Ovary (tissue), 3 donors: ENCODE results near the gene PCSK5.

ENCODE experiments used
- POLR2A ChIP-seq: fragments of 450-650 bp; IDR thresholded peaks from one replicate; pipeline ENCODE4 v1.6.1; 2017; ENCODE audit warnings: antibody characterized with exemption, mild to moderate bottlenecking, moderate library complexity
- TF ChIP-seq, protein P1 (sequence below), 3 donors: fragments of 450-650 bp in 2 of 3; fragments of 200-600 bp in 1 of 3; IDR thresholded peaks; one replicate each; pipeline versions ENCODE4 v1.5.1 to v1.8.0; 2016 to 2022; ENCODE audit warnings: antibody characterized with exemption in 3 of 3, mild to moderate bottlenecking in 1 of 3
- donor health status: DM: no; HTN: no; CAD: no.

GRCh38 chr9:76192013-76192412, 301.5 kb downstream of the PCSK5 start:
- no peak for TF ChIP-seq POLR2A
- TF ChIP-seq, protein P1, sequence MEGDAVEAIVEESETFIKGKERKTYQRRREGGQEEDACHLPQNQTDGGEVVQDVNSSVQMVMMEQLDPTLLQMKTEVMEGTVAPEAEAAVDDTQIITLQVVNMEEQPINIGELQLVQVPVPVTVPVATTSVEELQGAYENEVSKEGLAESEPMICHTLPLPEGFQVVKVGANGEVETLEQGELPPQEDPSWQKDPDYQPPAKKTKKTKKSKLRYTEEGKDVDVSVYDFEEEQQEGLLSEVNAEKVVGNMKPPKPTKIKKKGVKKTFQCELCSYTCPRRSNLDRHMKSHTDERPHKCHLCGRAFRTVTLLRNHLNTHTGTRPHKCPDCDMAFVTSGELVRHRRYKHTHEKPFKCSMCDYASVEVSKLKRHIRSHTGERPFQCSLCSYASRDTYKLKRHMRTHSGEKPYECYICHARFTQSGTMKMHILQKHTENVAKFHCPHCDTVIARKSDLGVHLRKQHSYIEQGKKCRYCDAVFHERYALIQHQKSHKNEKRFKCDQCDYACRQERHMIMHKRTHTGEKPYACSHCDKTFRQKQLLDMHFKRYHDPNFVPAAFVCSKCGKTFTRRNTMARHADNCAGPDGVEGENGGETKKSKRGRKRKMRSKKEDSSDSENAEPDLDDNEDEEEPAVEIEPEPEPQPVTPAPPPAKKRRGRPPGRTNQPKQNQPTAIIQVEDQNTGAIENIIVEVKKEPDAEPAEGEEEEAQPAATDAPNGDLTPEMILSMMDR (IDR thresholded peaks at IDR 0.05): no peak
